Esophagus squamous epithelium (tissue), 5 donors: ENCODE results near the gene TTBK2. TPM values are rescaled to one million over a fixed set of nuclear protein-coding genes. Genes with fewer than 3 reads are reported as not detected.

ENCODE experiments used
- DNase-seq: peaks from one replicate; lab custom pipeline; 2025; lab: John Stamatoyannopoulos, UW
- H3K27ac ChIP-seq, 4 donors: fragments of 200-600 bp; sonication (generic); one replicate each; pipeline ENCODE4 v1.5.1; 2016 to 2019; ENCODE audit warnings: mild to moderate bottlenecking in 1 of 4
- H3K27me3 ChIP-seq, 4 donors: fragments of 200-600 bp; sonication (generic); 1 replicate in 3 of 4; 2 replicates in 1 of 4; pipeline versions ENCODE4 v1.5.1 to v1.6.0; 2017 to 2021; ENCODE audit warnings: antibody characterized with exemption in 1 of 4
- H3K36me3 ChIP-seq, 3 donors: fragments of 200-600 bp; sonication (generic); one replicate each; pipeline ENCODE4 v1.5.1; 2016 to 2019
- H3K4me1 ChIP-seq, 3 donors: fragments of 200-600 bp; sonication (generic); one replicate each; pipeline ENCODE4 v1.5.1; 2017 to 2019
- H3K4me3 ChIP-seq, 4 donors: fragments of 200-600 bp; sonication (generic); 1 replicate in 3 of 4; 2 replicates in 1 of 4; pipeline ENCODE4 v1.5.1; 2016 to 2019; ENCODE audit warnings: mild to moderate bottlenecking in 2 of 4, moderate library complexity in 1 of 4
- H3K9me3 ChIP-seq, 3 donors: fragments of 200-600 bp; sonication (generic); one replicate each; pipeline ENCODE4 v1.5.1; 2016 to 2019
- CTCF ChIP-seq, 6 experiments: fragments of 450-650 bp in 4 of 6; fragments of 200-600 bp in 2 of 6; sonication (generic) in 2 of 6; IDR thresholded peaks; one replicate each; pipeline ENCODE4 v1.5.1; 2016 to 2019; ENCODE audit warnings: antibody characterized with exemption in 6 of 6, mild to moderate bottlenecking in 4 of 6, moderate library complexity in 4 of 6
- POLR2A ChIP-seq, 4 donors: fragments of 450-650 bp; IDR thresholded peaks; one replicate each; pipeline ENCODE4 v1.6.1; 2017; ENCODE audit warnings: antibody characterized with exemption in 4 of 4, mild to moderate bottlenecking in 4 of 4, moderate library complexity in 3 of 4
- WGBS, 2 donors: methylation state at CpG; one replicate each; pipeline ENCODE4 v1.1.5; 2018; 5-methylcytosine and 5-hydroxymethylcytosine counted together
- intact Hi-C: fragments of 100-400 bp; cut with DNase I; formaldehyde crosslinking; loops from one replicate; pipeline ENCODE4 v1.15.0; 2022
- total RNA-seq, 4 donors: library from RNA; depleted of rRNA; stranded (reverse); fragments of >200 nt; gene quantifications; one replicate each; pipeline ENCODE4 v1.1.0, GENCODE V29; 2016
- donor health status: DM: yes; HTN: yes; CAD: no.

The TTBK2 gene
- total RNA-seq, 4 donors from 2014 or later: 5.8 to 11.8 (median 6.8) TPM

- WGBS, 2 donors: 91 to 100% methylated on average over 3 of the region's 6 CpGs
- peaks cover 10 to 28% (median 13%) of the 10 kb centered on the region in 3 donors for H3K4me1 ChIP-seq
- no peak overlapping the region for H3K4me3 ChIP-seq
- no peak for DNase-seq
- intact Hi-C loops: loop anchor here (10.0 kb wide), 1 partner anchor 191 kb away; the partner anchor contains the start of gene TTBK2
- no peak overlapping the region for H3K27ac ChIP-seq
- no peak for TF ChIP-seq CTCF (IDR thresholded peaks at IDR 0.05)
- TF ChIP-seq POLR2A (IDR thresholded peaks at IDR 0.05): no peak
- no peaks in the 10 kb centered on the region for H3K9me3 ChIP-seq
- peaks cover 12 to 63% (median 16%) of the 10 kb centered on the region in 3 donors for H3K36me3 ChIP-seq
- no peaks in the 10 kb centered on the region for H3K27me3 ChIP-seq
Observed at GRCh38 chr15:42734076-42734672, 186.4 kb downstream of the TTBK2 start.

- H3K9me3 ChIP-seq: no peaks in the 10 kb centered on the region
- 82 to 89% methylated on average over 11 of the region's 11 CpGs for WGBS, 2 donors
- no peak overlapping the region for H3K27ac ChIP-seq
- H3K36me3 ChIP-seq: peaks cover 17 to 74% (median 26%) of the 10 kb centered on the region in 3 donors
- no peak overlapping the region for H3K4me3 ChIP-seq
- intact Hi-C loops: loop anchor here (10.0 kb wide), 1 partner anchor 192 kb away; the partner anchor contains the start of gene TTBK2
- no peaks in the 10 kb centered on the region for H3K27me3 ChIP-seq
- TF ChIP-seq POLR2A (IDR thresholded peaks at IDR 0.05) (no peak), CTCF (IDR thresholded peaks at IDR 0.05) (no peak)
- H3K4me1 ChIP-seq: peaks cover 10 to 26% (median 13%) of the 10 kb centered on the region in 3 donors
- DNase-seq: no peak
Observed at GRCh38 chr15:42733027-42733426, 187.6 kb downstream of the TTBK2 start.

GRCh38 chr15:42732095-42732827 is 188.3 kb downstream of the TTBK2 start:
- intact Hi-C loops: loop anchor here (10.0 kb wide), 1 partner anchor 193 kb away; the partner anchor contains the start of gene TTBK2
- Histone ChIP-seq H3K27ac (no peak overlapping the region), H3K4me1 (peaks cover 10 to 18% (median 10%) of the 10 kb centered on the region in 3 donors), H3K9me3 (no peaks in the 10 kb centered on the region), H3K4me3 (no peak overlapping the region), H3K27me3 (no peaks in the 10 kb centered on the region), H3K36me3 (peaks cover 22 to 82% (median 34%) of the 10 kb centered on the region in 3 donors)
- no peak for DNase-seq
- TF ChIP-seq CTCF (IDR thresholded peaks at IDR 0.05) (no peak), POLR2A (IDR thresholded peaks at IDR 0.05) (no peak)
- WGBS, 2 donors: 82 to 90% methylated on average over 11 of the region's 15 CpGs

- Histone ChIP-seq H3K9me3 (no peaks in the 10 kb centered on the region), H3K27ac (no peak overlapping the region), H3K27me3 (no peaks in the 10 kb centered on the region), H3K4me3 (no peak overlapping the region), H3K4me1 (peaks cover 10 to 16% (median 10%) of the 10 kb centered on the region in 3 donors), H3K36me3 (peaks cover 24 to 90% (median 39%) of the 10 kb centered on the region in 3 donors)
- no peak for TF ChIP-seq CTCF (IDR thresholded peaks at IDR 0.05)
- 67 to 81% methylated on average over 5 to 6 of the region's 6 CpGs for WGBS, 2 donors
- DNase-seq: no peak
- intact Hi-C loops: loop anchor here (10.0 kb wide), 1 partner anchor 193 kb away; the partner anchor contains the start of gene TTBK2
Observed at GRCh38 chr15:42731461-42731860, 189.1 kb downstream of the TTBK2 start.

GRCh38 chr15:42730536-42730935 is 190.0 kb downstream of the TTBK2 start:
- no peak for TF ChIP-seq CTCF (IDR thresholded peaks at IDR 0.05)
- intact Hi-C loops: loop anchor here (10.0 kb wide), 1 partner anchor 194 kb away; the partner anchor contains the start of gene TTBK2

More at GRCh38 chr15:42730536-42730935, 190.0 kb downstream of the TTBK2 start:
- no peak overlapping the region for H3K27ac ChIP-seq
- no peaks in the 10 kb centered on the region for H3K27me3 ChIP-seq
- no peak for DNase-seq
- H3K4me3 ChIP-seq: no peak overlapping the region
- peaks cover 2 to 8% (median 4%) of the 10 kb centered on the region in 3 donors for H3K4me1 ChIP-seq
- H3K36me3 ChIP-seq: peaks cover 28 to 99% (median 46%) of the 10 kb centered on the region in 3 donors
- no peaks in the 10 kb centered on the region for H3K9me3 ChIP-seq
- 93 to 94% methylated on average over 5 of the region's 14 CpGs for WGBS, 2 donors
